HG03558 (cell line): ENCODE data around the gene FADD.

Experiments used
- ATAC-seq: cut with Tn5 transposase; IDR thresholded peaks from one replicate; pipeline ENCODE4 v1.9.1; 2021; ENCODE audit warnings: moderate number of reproducible peaks; ENCODE audit not compliant: unreplicated experiment; ENCODE audit errors: extremely low read depth

Gene FADD

GRCh38 chr11:70229737-70230136, 26.6 kb downstream of the FADD start:
- ATAC-seq = no peak

- ATAC-seq = no peak
These were observed 27.2 kb downstream of the FADD start for GRCh38 chr11:70230151-70230839.

GRCh38 chr11:70230840-70231710, 28.0 kb downstream of the FADD start:
- ATAC-seq = no peak

- no peak for ATAC-seq
These were observed 29.9 kb downstream of the FADD start for GRCh38 chr11:70233034-70233433.

- no peak for ATAC-seq
These were observed 30.4 kb downstream of the FADD start for GRCh38 chr11:70233511-70233934.

- ATAC-seq = no peak
These were observed 30.9 kb downstream of the FADD start for GRCh38 chr11:70233962-70234361.

- ATAC-seq = no peak
These were observed 37.2 kb downstream of the FADD start for GRCh38 chr11:70240337-70240736.

GRCh38 chr11:70241709-70242108, 38.6 kb downstream of the FADD start:
- no peak for ATAC-seq

GRCh38 chr11:70242885-70243284, 39.8 kb downstream of the FADD start:
- no peak for ATAC-seq

- ATAC-seq = no peak
These were observed 41.0 kb downstream of the FADD start for GRCh38 chr11:70243912-70244652.

GRCh38 chr11:70244698-70245097, 41.6 kb downstream of the FADD start:
- ATAC-seq = no peak

GRCh38 chr11:70246196-70246595, 43.1 kb downstream of the FADD start:
- no peak for ATAC-seq

GRCh38 chr11:70247042-70247709, 44.1 kb downstream of the FADD start:
- ATAC-seq = no peak

GRCh38 chr11:70247710-70248072, 44.6 kb downstream of the FADD start:
- no peak for ATAC-seq

- no peak for ATAC-seq
These were observed 48.0 kb downstream of the FADD start for GRCh38 chr11:70250876-70251658.

- no peak for ATAC-seq
These were observed 48.7 kb downstream of the FADD start for GRCh38 chr11:70251659-70252321.

GRCh38 chr11:70252844-70253243, 49.7 kb downstream of the FADD start:
- no peak for ATAC-seq

- no peak for ATAC-seq
These were observed 52.5 kb downstream of the FADD start for GRCh38 chr11:70255477-70256116.
